ELF-1 (cell line): ENCODE measurements around the gene MPRIP.

Experiments
- DNase-seq: peaks from one replicate; pipeline ENCODE4 v3.0.0-alpha.2; 2016; ENCODE audit warnings: low read depth, low spot score

MPRIP gene

GRCh38 chr17:17108451-17109049 lies 66.3 kb downstream of the MPRIP start:
- no peak for DNase-seq

DNA sequence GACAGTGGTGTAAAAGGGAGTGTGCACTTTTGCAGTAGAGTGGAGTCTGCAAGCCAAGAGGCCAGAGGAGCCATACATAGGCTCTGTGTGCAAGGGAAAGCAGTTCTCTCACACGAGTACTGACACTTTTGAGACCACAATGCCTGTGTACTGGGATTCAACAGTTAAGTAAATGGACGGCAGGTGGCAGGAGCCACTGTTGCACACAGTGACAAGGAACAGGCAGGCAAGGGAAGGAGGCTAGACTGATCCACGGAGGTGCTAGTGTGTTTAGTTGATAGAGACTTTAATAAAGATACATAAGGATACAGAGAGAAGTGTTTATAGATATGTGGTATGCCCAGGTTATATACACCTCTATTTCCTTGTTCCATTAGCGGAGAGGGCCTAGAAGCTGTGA lies 67.0 kb downstream of the MPRIP start:
- no peak for DNase-seq

- no peak for DNase-seq
Observed at GRCh38 chr17:17109907-17110306, 67.7 kb downstream of the MPRIP start.

DNA sequence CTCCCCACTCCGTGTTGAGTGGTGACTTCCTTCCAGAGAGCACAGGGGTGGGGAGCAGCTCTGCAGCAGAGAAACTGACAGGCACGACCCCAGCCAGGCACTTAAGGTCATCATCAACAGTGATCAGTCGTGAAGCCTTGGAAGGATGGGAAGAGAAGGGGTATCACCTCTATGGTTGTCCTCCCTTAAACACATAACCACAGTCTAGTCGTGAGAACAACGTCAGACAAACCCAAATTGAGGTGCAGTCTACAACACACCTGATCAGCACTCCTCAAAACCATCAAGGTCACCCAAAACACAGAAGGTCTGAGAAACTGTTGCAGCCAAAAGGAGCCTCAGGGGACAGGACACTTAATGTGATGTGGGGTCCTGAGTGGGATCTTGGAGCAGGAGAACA lies 68.3 kb downstream of the MPRIP start:
- DNase-seq: no peak

- no peak for DNase-seq
Observed at GRCh38 chr17:17111401-17112393, 69.4 kb downstream of the MPRIP start.

- peak; percentile 42 for DNase-seq
Observed at GRCh38 chr17:17112628-17113200, 70.5 kb downstream of the MPRIP start.

GRCh38 chr17:17114592-17115225 lies 72.5 kb downstream of the MPRIP start:
- DNase-seq: no peak

DNA sequence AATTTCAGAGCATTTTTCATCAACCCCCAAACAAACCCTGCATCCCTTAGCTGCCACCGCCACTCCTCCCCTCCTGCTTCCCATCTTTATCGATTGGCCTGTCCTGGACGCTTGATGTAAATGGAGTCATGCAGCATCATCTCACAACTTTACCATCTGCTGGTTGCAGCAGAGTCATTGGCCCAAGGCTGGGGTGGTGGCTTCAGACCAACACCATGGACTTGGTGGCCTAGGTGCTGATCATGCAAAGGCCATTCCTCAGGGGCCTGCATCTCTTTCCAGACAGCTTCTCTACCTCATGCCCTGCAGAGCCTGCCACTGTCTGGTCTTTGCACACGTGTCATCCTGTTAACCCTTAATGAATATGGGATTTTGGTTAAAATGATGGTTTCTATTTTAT lies 73.4 kb downstream of the MPRIP start:
- DNase-seq: no peak

- no peak for DNase-seq
Observed at GRCh38 chr17:17116406-17116805, 74.1 kb downstream of the MPRIP start.

DNA sequence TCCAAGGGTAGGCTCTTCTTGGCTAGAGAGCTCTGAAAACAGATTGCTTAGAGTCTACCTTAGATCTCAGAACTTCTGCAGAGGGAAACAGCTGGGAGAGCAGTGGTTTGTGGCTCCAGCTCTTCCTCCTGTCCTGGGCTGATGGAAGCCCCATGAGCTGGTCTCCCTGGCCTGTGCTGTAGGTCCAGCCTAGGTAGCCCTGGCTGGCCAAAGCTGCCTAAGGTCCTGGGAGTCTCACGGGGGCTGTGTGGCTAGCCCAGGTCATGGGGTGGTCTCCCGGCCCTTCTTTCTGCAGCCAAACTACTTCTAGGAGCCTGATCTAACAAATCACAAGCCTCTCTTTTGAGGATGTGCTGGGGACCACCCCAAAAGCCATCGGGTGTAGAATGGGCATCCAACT lies 75.7 kb downstream of the MPRIP start:
- no peak for DNase-seq

- no peak for DNase-seq
Observed at GRCh38 chr17:17118399-17118798, 76.1 kb downstream of the MPRIP start.

DNA sequence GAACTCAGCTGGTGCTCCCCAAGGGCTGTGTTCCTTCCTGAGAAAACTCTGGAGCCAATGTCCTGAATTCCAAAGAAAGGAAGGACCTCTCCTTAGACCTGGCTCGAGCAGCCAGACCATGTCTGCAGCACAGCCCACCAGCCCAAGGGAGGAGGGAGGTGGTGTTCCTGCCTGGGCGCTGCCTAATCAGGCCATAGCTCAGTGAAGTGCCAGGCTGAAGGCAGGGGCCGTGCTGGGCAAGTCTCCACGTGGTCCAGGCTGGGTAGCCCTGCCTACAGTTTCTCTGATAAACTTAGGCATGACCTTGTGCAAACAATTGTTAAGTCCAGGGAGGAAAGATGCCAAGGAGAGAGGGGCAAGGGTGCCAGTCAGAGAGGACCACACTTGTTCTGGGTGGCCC lies 76.8 kb downstream of the MPRIP start:
- no peak for DNase-seq

DNA sequence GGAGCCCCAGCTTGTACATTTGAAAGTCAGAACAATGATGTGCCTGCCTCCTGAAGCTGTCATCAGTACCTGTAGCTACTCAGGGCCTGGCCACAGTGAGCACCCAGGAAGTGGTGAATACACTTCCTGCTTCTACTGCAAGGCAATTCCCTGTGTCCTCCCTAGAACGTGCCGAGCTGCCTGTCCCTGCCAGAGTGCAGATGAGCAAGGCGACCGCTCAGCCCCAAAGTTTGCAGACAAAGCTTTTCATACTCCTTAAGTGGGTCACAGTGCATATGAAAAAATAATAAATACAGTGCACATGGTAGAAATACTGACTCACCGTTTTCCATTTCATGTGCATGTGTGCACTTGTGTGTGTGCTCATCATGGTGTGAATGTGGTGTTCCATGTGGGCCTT lies 77.3 kb downstream of the MPRIP start:
- no peak for DNase-seq

GRCh38 chr17:17120294-17120693 lies 78.0 kb downstream of the MPRIP start:
- peak; percentile 16 for DNase-seq

DNA sequence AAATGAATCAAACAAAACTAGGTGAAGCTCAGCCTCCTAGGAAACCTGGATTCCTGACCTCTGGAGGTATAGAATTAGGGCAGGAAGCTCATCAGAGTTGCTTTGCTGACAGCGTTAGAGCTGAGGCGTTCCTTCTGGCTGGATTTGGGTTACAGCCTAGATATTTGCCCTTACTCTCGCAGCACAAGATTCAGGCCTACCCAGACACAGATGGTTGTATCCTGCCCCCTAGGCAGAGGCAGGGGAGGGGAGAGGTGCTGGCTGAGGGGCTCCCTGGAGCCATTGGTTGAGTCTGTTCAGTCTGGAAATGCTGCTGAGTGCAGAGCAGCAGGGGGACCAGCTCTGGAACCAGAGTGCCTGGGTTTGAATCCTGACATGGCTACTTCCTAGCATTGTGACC lies 78.4 kb downstream of the MPRIP start:
- peak; percentile 37 for DNase-seq

GRCh38 chr17:17121162-17121561 lies 78.9 kb downstream of the MPRIP start:
- DNase-seq: no peak

GRCh38 chr17:17122781-17123483 lies 80.7 kb downstream of the MPRIP start:
- DNase-seq: no peak

DNA sequence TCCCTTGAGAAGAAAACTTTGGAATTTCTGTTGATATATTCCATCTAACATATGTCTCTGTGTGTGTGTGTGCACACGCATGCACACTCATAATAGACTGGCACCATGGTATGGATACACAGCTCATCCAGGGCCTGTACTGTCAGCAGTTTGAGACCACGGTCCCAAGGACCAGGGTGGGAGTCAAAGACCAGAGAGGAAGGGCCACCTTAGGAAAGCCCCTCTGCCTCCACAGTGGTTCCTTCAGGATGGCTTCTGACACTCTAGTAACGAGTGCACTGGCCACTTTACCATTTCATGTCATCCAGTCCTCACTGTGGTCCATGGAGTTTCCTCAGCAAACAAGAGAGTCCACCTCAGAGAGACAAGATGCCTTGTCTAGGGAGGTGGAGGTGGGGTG lies 82.1 kb downstream of the MPRIP start:
- DNase-seq: no peak

GRCh38 chr17:17125136-17126084 lies 83.2 kb downstream of the MPRIP start:
- DNase-seq: no peak
